Measurements from ENCODE around the gene PPM1L. TPM values are rescaled to one million over a fixed set of nuclear protein-coding genes. Genes with fewer than 3 reads are reported as not detected.
"Not testable (repeated sequence)": the region's sequence is repeated elsewhere in the genome, so short reads cannot be mapped to it uniquely, and the experiment has no call there.

PPM1L gene
- total RNA-seq, 1 donor from 2014 or later = 2.7 TPM

DNA sequence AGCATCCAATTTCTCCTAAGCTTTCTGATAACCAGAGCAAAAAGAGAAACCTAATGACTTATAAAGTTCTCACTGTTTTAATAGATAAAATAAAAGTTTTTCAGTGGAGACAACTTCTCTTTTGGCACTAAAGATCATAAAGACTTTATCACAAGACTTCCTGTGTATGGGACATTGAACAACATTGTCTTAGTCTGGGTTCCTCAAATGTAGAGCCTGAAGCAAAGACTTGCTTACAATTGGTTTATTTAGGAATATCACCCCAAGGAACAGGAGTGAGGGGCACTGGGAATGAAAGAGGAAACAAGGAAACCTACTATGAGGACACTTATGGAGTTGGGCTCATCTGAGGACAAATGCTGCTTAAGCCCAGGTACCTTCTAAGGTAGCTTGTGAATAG is 221.7 kb downstream of the PPM1L start:
- intact Hi-C loops (cut with micrococcal nuclease) = no loop called here

DNA sequence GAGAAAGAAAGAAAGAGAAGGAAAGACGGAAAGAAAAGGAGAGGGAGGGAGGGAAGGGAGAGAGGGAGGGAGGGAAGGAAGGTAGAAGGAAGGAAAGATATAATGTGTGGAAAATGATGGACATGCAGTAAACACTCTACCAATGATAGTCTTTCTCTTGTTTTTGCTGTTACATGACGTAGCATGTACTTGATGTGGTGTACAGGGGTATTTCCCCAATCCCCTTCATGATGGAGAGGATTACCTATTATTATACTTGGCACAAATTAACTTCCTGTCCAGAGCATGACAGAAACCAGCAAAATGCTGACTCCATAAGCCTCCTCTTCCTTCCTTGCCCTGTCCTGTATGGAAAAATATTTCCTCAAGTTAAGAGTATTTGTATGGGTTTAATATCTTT is 224.7 kb downstream of the PPM1L start:
- H3K27ac Mint-ChIP-seq = no peak overlapping the region
- H3K4me3 Mint-ChIP-seq = no peak overlapping the region
- no peak for DNase-seq (ENCODE audit: low spot score)
- H3K9me3 Mint-ChIP-seq = peaks cover 21% of the 10 kb centered on the region
- intact Hi-C loops (cut with micrococcal nuclease) = loop anchor here (5.0 kb wide), 1 partner anchor 102 kb away; no protein-coding TSS in a partner anchor
- H3K27me3 Mint-ChIP-seq (ENCODE audit: insufficient read depth) = no peaks in the 10 kb centered on the region
- H3K36me3 Mint-ChIP-seq (ENCODE audit: low read depth) = no peaks in the 10 kb centered on the region
- H3K4me1 Mint-ChIP-seq (ENCODE audit: low read depth) = peaks cover 14% of the 10 kb centered on the region

More for the DNA sequence above, 221.7 kb downstream of the PPM1L start:
- H3K4me3 Mint-ChIP-seq = no peak overlapping the region
- H3K27ac Mint-ChIP-seq = no peak overlapping the region
- peaks cover 22% of the 10 kb centered on the region for H3K9me3 Mint-ChIP-seq
- peaks cover 14% of the 10 kb centered on the region for H3K4me1 Mint-ChIP-seq (ENCODE audit: low read depth)
- no peaks in the 10 kb centered on the region for H3K27me3 Mint-ChIP-seq (ENCODE audit: insufficient read depth)
- DNase-seq (ENCODE audit: low spot score) = no peak
- H3K36me3 Mint-ChIP-seq (ENCODE audit: low read depth) = no peaks in the 10 kb centered on the region

DNA sequence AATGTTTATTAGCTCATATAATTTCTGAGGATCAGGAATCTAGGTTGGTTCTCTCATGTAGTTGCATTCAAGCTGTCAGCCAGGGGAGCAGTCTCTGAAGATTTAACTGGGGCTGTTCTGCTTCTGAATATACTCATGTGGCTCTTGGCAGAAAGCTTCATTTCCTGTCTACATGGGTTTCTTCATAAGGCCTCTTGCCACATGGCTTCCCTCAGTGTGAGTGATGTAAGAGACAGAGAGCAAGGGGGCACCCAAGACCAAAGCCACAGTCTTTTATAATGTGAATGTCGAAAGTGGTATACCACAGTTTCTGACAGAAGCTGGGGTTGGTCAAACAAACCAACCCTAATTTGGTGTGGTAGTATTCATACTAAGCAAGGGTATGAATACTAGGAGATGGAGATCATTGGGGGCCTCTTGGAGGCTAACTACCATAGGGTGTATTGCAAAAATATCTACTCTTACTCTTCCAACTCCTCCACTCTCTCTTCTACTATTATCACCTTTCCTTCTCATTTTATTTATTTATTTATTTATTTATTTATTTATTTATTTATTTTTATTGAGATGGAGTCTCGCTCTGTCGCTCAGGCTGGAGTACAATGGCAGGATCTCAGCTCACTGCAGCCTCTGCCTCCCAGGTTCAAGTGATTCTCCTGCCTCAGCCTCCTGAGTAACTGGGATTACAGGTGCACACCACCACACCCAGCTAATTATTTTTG is 225.3 kb downstream of the PPM1L start:
- no peak overlapping the region for H3K4me3 Mint-ChIP-seq
- intact Hi-C loops (cut with micrococcal nuclease) = loop anchor here (5.0 kb wide), 1 partner anchor 101 kb away; no protein-coding TSS in a partner anchor
- no peak for DNase-seq (ENCODE audit: low spot score)
- peaks cover 14% of the 10 kb centered on the region for H3K4me1 Mint-ChIP-seq (ENCODE audit: low read depth)
- H3K27me3 Mint-ChIP-seq (ENCODE audit: insufficient read depth) = no peaks in the 10 kb centered on the region
- no peaks in the 10 kb centered on the region for H3K36me3 Mint-ChIP-seq (ENCODE audit: low read depth)
- H3K27ac Mint-ChIP-seq = no peak overlapping the region
- H3K9me3 Mint-ChIP-seq = peaks cover 21% of the 10 kb centered on the region

DNA sequence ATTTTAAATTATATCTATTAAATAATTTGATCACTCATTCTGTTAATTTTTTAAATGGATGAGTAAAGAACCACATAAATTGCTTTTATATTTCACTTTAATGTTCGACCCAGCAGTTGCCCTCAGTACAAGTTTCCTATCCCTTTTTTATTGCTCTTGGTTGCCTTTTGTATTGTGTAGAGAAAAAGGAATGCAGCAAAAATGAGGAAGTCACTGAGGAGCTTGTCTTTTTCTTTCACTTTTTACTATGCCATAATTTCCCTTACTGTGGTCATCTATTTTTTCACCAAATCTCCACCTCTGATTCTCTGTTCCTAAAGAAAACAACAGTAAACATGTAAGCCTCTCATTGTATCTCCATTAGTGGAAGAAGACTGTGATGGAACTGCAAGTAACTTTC is 226.5 kb downstream of the PPM1L start:
- H3K27ac Mint-ChIP-seq = no peak overlapping the region
- H3K4me3 Mint-ChIP-seq = no peak overlapping the region
- H3K4me1 Mint-ChIP-seq (ENCODE audit: low read depth) = peaks cover 14% of the 10 kb centered on the region
- intact Hi-C loops (cut with micrococcal nuclease) = loop anchor here (5.0 kb wide), 1 partner anchor 100 kb away; no protein-coding TSS in a partner anchor
- DNase-seq (ENCODE audit: low spot score) = no peak
- no peaks in the 10 kb centered on the region for H3K27me3 Mint-ChIP-seq (ENCODE audit: insufficient read depth)
- peaks cover 16% of the 10 kb centered on the region for H3K9me3 Mint-ChIP-seq
- no peaks in the 10 kb centered on the region for H3K36me3 Mint-ChIP-seq (ENCODE audit: low read depth)

DNA sequence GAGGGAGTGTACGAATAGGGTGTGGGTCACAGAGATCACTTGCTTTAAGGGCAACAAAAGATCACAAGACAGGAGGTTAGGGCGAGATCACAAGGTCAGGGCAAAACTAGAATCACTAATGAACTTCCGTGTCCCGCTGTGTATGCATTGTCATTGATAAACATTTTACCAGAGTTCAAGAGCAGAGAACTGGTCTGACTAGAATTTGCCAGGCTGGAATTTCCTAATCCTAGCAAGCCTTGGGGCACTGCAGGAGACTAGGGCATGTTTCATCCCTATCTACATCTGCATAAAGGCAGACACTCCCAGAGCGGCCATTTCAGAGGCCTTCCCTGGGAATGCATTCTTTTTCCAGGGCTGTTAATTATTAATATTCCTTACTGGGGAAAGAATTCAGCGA is 227.9 kb downstream of the PPM1L start:
- H3K27ac Mint-ChIP-seq; H3K4me3 Mint-ChIP-seq; H3K27me3 Mint-ChIP-seq (ENCODE audit: insufficient read depth); H3K36me3 Mint-ChIP-seq (ENCODE audit: low read depth); DNase-seq (ENCODE audit: low spot score): not testable (repeated sequence)
- peaks cover 14% of the 10 kb centered on the region for H3K9me3 Mint-ChIP-seq
- H3K4me1 Mint-ChIP-seq (ENCODE audit: low read depth) = peaks cover 14% of the 10 kb centered on the region
- intact Hi-C loops (cut with micrococcal nuclease) = loop anchor here (5.0 kb wide), 1 partner anchor 98 kb away; no protein-coding TSS in a partner anchor

DNA sequence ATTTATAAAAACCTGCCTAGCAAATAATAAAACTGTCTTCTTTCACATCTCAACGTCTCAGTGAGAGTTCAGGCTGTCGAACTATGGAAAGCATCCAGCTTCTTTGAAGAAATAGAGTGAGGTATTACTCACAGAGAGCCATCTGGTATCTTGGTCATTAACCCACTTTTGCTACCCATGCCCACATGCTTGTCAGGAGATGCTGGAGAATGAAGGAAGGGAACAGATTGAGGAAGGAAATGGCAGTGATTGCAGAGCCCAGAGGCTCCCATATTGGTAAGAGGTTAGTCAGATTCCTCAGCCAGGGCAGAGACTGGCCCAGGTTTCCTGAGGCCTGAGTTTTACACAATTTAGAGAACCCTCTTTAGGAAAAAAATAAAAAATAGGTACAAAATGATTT is 230.0 kb downstream of the PPM1L start:
- intact Hi-C loops (cut with micrococcal nuclease) = no loop called here
- H3K4me3 Mint-ChIP-seq = no peak overlapping the region
- H3K27me3 Mint-ChIP-seq (ENCODE audit: insufficient read depth) = no peaks in the 10 kb centered on the region

DNA sequence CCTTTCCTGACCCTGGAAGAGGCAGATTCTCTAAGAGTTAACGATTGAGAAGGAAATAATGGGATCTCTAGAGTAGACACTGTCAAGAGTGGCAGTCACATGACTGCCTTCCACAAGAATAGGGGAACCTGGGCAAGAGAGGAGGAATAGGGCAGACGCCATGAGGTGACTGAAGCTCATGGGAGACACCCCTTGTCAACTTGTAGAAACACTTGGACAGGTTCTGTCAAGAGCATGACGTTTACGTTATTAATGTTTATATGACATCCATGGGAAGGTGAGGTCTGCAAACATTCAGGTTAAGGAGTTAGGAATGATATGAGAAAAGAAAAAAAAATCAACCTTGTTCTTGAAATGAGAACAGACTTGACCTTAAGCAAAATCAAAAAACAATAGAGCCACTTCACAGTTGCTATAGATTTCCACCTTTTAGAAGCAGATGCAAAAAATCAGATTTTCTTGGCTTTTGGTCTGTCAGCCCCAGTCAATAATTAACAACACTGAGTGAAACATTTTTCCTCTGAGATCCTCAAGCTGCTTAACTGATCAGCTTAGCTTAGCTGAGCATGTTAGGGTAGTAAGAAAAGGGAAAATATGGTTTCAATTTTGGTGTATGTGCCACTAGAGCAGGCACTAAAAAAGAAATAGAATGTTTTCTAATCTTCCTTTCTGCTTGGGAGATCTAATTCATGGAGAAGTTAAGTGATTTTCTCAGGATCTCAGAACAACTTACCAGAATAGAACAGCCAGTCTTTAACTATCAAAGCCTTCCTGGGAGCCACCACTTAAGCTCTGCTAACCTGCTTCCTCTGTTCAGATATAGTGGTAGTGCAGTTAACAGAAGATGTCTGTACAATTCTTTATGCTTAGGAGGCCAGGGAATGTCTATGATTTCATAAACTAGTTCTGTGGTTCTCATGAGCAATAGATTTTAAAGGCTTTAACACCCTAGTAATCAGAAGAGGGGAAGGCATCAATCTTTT is 232.2 kb downstream of the PPM1L start:
- intact Hi-C loops (cut with micrococcal nuclease) = no loop called here
- Mint-ChIP-seq H3K4me3 (no peak overlapping the region), H3K9me3 (peaks cover 5% of the 10 kb centered on the region), H3K4me1 (ENCODE audit: low read depth) (no peaks in the 10 kb centered on the region), H3K27ac (no peak overlapping the region), H3K27me3 (ENCODE audit: insufficient read depth) (no peaks in the 10 kb centered on the region), H3K36me3 (ENCODE audit: low read depth) (no peaks in the 10 kb centered on the region)
- DNase-seq (ENCODE audit: low spot score) = no peak

More for the DNA sequence above, 230.0 kb downstream of the PPM1L start:
- H3K36me3 Mint-ChIP-seq (ENCODE audit: low read depth) = no peaks in the 10 kb centered on the region
- no peak for DNase-seq (ENCODE audit: low spot score)
- H3K4me1 Mint-ChIP-seq (ENCODE audit: low read depth) = peaks cover 3% of the 10 kb centered on the region
- no peak overlapping the region for H3K27ac Mint-ChIP-seq
- peaks cover 9% of the 10 kb centered on the region for H3K9me3 Mint-ChIP-seq

DNA sequence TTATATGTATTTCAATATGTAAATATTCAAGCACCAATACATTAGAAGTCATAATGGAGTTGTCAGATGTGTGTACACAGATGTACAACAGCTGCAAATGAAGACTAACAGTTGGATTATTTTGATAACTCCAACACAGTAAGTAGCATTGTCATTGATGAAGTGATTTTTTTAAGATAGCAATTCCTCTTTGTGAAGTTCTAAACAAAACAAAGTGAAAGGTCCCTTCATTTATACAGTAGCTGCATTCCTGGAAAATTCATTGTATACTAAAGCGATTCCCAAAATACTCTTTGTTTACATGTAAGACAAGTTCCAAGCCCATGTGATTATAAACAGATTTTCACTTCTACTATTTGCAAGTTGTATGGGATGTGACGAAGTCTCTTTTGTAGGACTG is 234.4 kb downstream of the PPM1L start:
- no peaks in the 10 kb centered on the region for H3K9me3 Mint-ChIP-seq
- H3K4me3 Mint-ChIP-seq = no peak overlapping the region
- DNase-seq (ENCODE audit: low spot score) = no peak
- no peaks in the 10 kb centered on the region for H3K36me3 Mint-ChIP-seq (ENCODE audit: low read depth)
- intact Hi-C loops (cut with micrococcal nuclease) = no loop called here
- no peaks in the 10 kb centered on the region for H3K27me3 Mint-ChIP-seq (ENCODE audit: insufficient read depth)
- H3K4me1 Mint-ChIP-seq (ENCODE audit: low read depth) = no peaks in the 10 kb centered on the region
- H3K27ac Mint-ChIP-seq = no peak overlapping the region

DNA sequence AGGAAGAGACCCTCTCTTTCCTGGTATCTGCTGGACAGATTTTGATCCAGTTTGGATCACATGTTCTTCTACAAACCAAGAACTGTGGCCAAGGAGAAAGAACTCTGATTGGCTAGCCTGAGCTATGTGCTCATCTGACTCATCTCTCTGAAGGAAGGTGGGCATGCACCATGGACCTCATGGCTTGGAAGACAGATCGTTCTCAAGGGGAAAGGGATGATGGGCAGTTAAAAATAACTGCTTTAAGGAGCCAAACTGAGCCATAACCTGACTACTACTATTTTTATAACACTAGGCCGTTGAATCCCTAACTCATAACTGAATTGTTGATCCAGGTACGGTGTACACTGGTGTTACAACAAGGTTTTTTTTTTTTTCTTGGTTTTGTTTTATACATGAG is 236.7 kb downstream of the PPM1L start:
- no peaks in the 10 kb centered on the region for H3K4me1 Mint-ChIP-seq (ENCODE audit: low read depth)
- no peaks in the 10 kb centered on the region for H3K27me3 Mint-ChIP-seq (ENCODE audit: insufficient read depth)
- no peak overlapping the region for H3K4me3 Mint-ChIP-seq
- no peaks in the 10 kb centered on the region for H3K9me3 Mint-ChIP-seq
- no peak for DNase-seq (ENCODE audit: low spot score)
- intact Hi-C loops (cut with micrococcal nuclease) = no loop called here
- no peak overlapping the region for H3K27ac Mint-ChIP-seq
- no peaks in the 10 kb centered on the region for H3K36me3 Mint-ChIP-seq (ENCODE audit: low read depth)

DNA sequence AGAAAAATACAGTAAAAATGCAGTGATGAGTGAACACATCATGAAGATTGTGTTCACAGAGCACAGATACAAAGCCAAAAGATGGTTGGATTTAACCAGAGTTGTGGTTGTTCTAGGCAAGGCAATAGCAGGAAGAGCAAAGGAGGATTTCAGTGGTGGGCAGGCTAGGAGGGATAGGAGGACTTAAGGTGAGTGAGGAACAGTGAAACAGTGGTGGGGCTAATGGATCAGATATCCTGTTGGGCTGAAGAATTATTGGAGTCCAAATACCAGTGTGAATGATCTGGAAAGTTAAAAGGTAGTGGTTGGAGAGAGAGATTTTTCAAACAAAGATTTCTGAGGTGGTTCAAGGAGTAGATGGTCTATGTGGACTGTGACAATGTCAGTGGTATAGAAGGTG is 240.8 kb downstream of the PPM1L start:
- Mint-ChIP-seq H3K4me3 (no peak overlapping the region), H3K36me3 (ENCODE audit: low read depth) (no peaks in the 10 kb centered on the region), H3K27me3 (ENCODE audit: insufficient read depth) (no peaks in the 10 kb centered on the region), H3K27ac (no peak overlapping the region), H3K4me1 (ENCODE audit: low read depth) (no peaks in the 10 kb centered on the region), H3K9me3 (no peaks in the 10 kb centered on the region)
- no peak for DNase-seq (ENCODE audit: low spot score)
- intact Hi-C loops (cut with micrococcal nuclease) = no loop called here

DNA sequence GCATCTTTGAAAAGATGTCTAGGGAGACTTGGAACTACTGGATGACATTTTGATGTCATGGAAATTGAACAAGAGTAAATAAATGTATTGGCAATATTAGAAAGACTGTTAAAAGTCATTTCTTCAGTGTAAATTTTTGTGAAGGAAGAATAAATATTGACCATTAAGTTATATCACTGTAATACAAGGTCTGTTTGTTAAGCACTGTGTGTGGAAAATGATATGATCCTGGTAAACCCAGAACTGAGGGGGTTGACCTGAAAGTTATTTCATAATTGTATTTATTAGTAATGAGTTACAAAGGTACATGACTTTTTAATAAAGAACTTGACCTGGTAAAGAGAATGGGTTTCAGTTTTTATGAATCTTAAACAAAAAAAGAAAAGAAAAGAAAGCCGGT is 242.6 kb downstream of the PPM1L start:
- intact Hi-C loops (cut with micrococcal nuclease) = no loop called here
- H3K4me3 Mint-ChIP-seq = no peak overlapping the region

DNA sequence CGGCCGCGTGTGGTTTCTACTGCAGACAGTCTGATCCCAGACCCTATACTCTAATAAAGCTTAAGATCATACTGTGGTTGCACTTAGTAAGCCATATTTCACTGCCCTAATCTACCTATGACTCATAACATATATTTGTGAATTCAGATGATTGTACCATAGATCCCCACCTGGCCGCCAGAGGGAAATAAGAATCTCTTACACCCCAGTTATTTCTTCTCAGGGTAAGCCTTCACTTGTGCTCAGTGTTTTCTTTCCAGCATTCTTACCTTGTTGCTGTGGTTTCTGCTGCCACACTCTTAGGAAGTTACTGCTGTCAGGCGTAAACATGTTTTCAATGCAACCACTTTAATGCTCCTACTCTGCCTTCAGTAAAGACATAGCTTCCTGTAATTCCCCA is 243.2 kb downstream of the PPM1L start:
- no peak for DNase-seq (ENCODE audit: low spot score)
- H3K4me1 Mint-ChIP-seq (ENCODE audit: low read depth) = no peaks in the 10 kb centered on the region
- H3K4me3 Mint-ChIP-seq = no peak overlapping the region
- H3K27ac Mint-ChIP-seq = no peak overlapping the region
- no peaks in the 10 kb centered on the region for H3K36me3 Mint-ChIP-seq (ENCODE audit: low read depth)
- intact Hi-C loops (cut with micrococcal nuclease) = no loop called here
- no peaks in the 10 kb centered on the region for H3K9me3 Mint-ChIP-seq
- no peaks in the 10 kb centered on the region for H3K27me3 Mint-ChIP-seq (ENCODE audit: insufficient read depth)

More for the DNA sequence above, 242.6 kb downstream of the PPM1L start:
- no peak overlapping the region for H3K27ac Mint-ChIP-seq
- no peaks in the 10 kb centered on the region for H3K9me3 Mint-ChIP-seq
- DNase-seq (ENCODE audit: low spot score) = no peak
- H3K27me3 Mint-ChIP-seq (ENCODE audit: insufficient read depth) = no peaks in the 10 kb centered on the region
- H3K4me1 Mint-ChIP-seq (ENCODE audit: low read depth) = no peaks in the 10 kb centered on the region
- no peaks in the 10 kb centered on the region for H3K36me3 Mint-ChIP-seq (ENCODE audit: low read depth)

DNA sequence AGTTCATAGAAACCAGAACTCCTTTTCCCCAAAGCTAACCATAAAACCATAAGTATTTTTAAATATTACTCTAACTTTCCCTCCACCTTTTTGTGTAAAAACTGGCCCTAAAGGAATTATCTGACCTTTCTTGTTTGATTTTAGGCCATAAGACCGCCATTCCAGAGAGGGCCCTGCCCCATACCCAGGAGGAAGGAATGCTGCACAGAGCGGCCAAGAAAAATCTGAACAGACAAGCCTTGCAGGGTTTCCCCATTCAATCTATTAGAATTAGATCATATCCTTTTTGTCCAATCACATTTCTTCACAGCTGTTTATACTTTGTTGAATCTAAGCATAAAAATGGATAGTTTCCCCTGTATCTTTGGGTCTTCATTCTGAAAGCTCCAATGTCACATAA is 252.1 kb downstream of the PPM1L start:
- Mint-ChIP-seq H3K36me3 (ENCODE audit: low read depth) (no peaks in the 10 kb centered on the region), H3K4me1 (ENCODE audit: low read depth) (no peaks in the 10 kb centered on the region)
- intact Hi-C loops (cut with micrococcal nuclease) = no loop called here

More for the DNA sequence above, 252.1 kb downstream of the PPM1L start:
- Mint-ChIP-seq H3K4me3 (no peak overlapping the region), H3K27ac (no peak overlapping the region), H3K9me3 (peaks cover 5% of the 10 kb centered on the region), H3K27me3 (ENCODE audit: insufficient read depth) (peaks cover 1% of the 10 kb centered on the region)
- DNase-seq (ENCODE audit: low spot score) = no peak
